ENCODE data around the gene TCP11L1. TPM values are rescaled to one million over a fixed set of nuclear protein-coding genes. Genes with fewer than 3 reads are reported as not detected.
A peak's percentile ranks its signal among the peaks of the same experiment; 100 is the strongest.

TCP11L1 gene
- 6.6 TPM for polyA plus RNA-seq

GRCh38 chr11:33039274-33040032 lies at the start of gene TCP11L1:
Gene TCP11L1 (plus strand): TSS chr11:33039572. CDS start chr11:33043774, 4,202 bp downstream.
- Mint-ChIP-seq H3K27ac (peak within 1 kb of the TSS; percentile 86 to 99 (median 95)), H3K36me3 (no peaks in the 10 kb centered on the region), H3K4me1 (peaks cover 11 to 13% (median 12%) of the 10 kb centered on the region in 3 donors), H3K27me3 (peaks cover 6% of the 10 kb centered on the region), H3K4me3 (peak within 1 kb of the TSS; percentile 93 to 98 (median 97)), H3K9me3 (no peaks in the 10 kb centered on the region)

DNA sequence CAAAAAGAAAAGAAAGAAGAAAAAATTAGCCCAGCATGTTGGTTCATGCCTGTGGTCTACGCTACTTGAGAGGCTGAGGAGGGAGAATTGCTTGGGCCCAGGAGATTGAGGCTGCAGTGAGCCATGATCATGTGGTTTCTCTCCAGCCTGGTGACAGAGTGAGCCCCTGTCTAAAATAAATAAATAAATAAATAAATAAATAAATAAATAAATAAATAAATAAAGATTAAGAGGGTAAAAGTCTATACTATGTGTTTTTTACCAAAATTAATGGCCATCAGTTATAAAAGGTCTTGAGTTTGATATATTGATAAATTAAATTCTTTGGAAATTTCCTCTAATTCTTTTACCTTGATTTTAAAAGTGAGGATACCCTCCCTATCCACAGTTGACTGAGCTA lies 48.9 kb upstream of the TCP11L1 start:
- no peak overlapping the region for H3K27ac Mint-ChIP-seq
- peaks cover 0 to 2% (median 0%) of the 10 kb centered on the region in 3 donors for H3K4me1 Mint-ChIP-seq
- H3K9me3 Mint-ChIP-seq: peaks cover 6 to 11% (median 6%) of the 10 kb centered on the region in 3 donors
- H3K36me3 Mint-ChIP-seq: no peaks in the 10 kb centered on the region
- no peak overlapping the region for H3K4me3 Mint-ChIP-seq
- H3K27me3 Mint-ChIP-seq: peaks cover 3% of the 10 kb centered on the region

DNA sequence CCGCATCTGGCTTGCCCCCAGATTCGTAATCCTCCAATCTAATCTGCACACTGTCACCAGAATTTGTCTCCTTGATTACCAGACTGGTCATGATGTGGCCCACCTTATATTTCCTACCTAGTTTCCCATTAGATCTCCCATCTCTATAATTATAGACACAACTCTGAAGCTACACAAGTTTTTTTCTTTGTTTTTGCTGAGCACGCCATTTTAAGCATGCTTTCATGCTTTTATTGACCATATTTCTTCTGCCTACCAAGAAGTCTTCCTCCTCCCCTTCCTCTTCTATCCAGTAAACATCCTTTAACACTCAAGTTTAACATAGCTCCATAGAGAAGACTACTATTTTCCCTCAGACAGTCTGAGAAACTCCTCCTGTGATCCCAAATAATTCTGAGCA lies 47.9 kb upstream of the TCP11L1 start:
- no peak overlapping the region for H3K4me3 Mint-ChIP-seq

DNA sequence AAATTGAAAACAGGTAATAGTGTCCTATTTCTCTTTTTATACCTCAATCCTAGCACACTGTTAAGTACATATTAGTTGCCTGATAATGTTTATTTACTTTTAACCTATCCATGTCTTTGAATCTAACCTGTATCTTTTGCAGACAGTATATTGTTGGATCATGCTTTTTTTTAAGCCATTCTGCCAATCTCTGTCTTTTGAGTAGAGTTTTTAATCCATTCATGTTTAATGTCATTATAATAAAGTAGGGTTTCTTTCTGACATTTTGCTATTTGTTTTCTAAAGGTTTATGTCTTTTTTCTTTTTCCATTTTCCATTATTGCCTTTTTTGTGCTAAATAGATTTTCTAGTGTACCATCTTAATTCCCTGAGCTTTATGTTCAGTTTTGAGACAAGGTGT lies 47.5 kb upstream of the TCP11L1 start:
- Mint-ChIP-seq H3K27me3 (peaks cover 3% of the 10 kb centered on the region), H3K4me1 (peaks cover 0 to 2% (median 0%) of the 10 kb centered on the region in 3 donors), H3K9me3 (peaks cover 6 to 11% (median 6%) of the 10 kb centered on the region in 3 donors), H3K4me3 (no peak overlapping the region), H3K36me3 (no peaks in the 10 kb centered on the region), H3K27ac (no peak overlapping the region)

More for the DNA sequence above, 47.9 kb upstream of the TCP11L1 start:
- no peaks in the 10 kb centered on the region for H3K36me3 Mint-ChIP-seq
- H3K4me1 Mint-ChIP-seq: peaks cover 0 to 2% (median 0%) of the 10 kb centered on the region in 3 donors
- H3K27ac Mint-ChIP-seq: no peak overlapping the region
- H3K27me3 Mint-ChIP-seq: peaks cover 3% of the 10 kb centered on the region
- H3K9me3 Mint-ChIP-seq: peaks cover 6 to 11% (median 6%) of the 10 kb centered on the region in 3 donors

- H3K9me3 Mint-ChIP-seq: peaks cover 5 to 11% (median 6%) of the 10 kb centered on the region in 3 donors
- H3K4me1 Mint-ChIP-seq: no peaks in the 10 kb centered on the region
- peaks cover 5% of the 10 kb centered on the region for H3K27me3 Mint-ChIP-seq
- no peak overlapping the region for H3K27ac Mint-ChIP-seq
- H3K36me3 Mint-ChIP-seq: peaks cover 3% of the 10 kb centered on the region
- no peak overlapping the region for H3K4me3 Mint-ChIP-seq
These were observed 39.2 kb upstream of the TCP11L1 start for GRCh38 chr11:33000181-33000580.

- H3K9me3 Mint-ChIP-seq: peaks cover 5 to 11% (median 6%) of the 10 kb centered on the region in 3 donors
- peaks cover 5% of the 10 kb centered on the region for H3K27me3 Mint-ChIP-seq
- no peaks in the 10 kb centered on the region for H3K4me1 Mint-ChIP-seq
- no peak overlapping the region for H3K27ac Mint-ChIP-seq
- peaks cover 3% of the 10 kb centered on the region for H3K36me3 Mint-ChIP-seq
- no peak overlapping the region for H3K4me3 Mint-ChIP-seq
These were observed 38.1 kb upstream of the TCP11L1 start for GRCh38 chr11:33001281-33001680.

DNA sequence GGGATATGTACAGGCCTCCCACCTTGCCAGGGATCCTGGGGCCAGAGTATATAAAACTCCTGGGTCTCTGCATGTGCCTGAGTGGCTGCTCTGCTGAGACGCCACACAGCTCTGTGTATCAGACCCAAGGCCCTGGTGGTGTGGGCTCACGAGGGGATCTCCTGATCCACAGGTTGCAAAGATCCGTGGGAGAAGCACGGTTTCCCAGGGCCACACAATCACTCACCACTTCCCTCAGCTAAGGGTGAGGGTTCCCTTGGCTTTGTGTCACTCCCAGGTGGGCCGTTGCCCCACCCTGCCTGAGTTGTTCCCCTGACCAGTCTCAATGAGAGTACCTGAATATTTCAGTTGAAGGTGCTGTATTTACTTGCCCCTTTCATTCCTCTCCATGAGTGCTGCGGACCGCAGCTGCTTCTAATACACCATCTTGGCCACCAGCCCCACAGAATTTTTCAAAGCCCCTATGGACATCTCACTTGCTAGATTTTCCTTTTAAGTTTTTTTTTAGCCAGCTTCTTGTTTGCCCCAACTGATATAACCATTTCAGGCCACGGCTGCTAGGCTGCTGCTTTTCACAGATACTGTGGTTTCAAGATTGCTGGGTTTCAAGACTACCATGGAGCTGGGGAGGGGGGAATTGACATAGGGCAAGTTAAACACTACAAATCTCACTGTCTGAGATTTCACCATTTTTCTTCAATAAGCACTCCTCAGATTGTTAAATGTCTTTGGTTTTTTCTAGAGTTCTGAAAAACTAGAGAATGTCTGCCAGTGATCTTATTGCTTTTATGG lies 37.4 kb upstream of the TCP11L1 start:
- peaks cover 5% of the 10 kb centered on the region for H3K27me3 Mint-ChIP-seq
- H3K4me3 Mint-ChIP-seq: no peak overlapping the region
- H3K4me1 Mint-ChIP-seq: no peaks in the 10 kb centered on the region
- no peak overlapping the region for H3K27ac Mint-ChIP-seq
- H3K36me3 Mint-ChIP-seq: peaks cover 3% of the 10 kb centered on the region
- H3K9me3 Mint-ChIP-seq: peaks cover 5 to 11% (median 6%) of the 10 kb centered on the region in 3 donors

DNA sequence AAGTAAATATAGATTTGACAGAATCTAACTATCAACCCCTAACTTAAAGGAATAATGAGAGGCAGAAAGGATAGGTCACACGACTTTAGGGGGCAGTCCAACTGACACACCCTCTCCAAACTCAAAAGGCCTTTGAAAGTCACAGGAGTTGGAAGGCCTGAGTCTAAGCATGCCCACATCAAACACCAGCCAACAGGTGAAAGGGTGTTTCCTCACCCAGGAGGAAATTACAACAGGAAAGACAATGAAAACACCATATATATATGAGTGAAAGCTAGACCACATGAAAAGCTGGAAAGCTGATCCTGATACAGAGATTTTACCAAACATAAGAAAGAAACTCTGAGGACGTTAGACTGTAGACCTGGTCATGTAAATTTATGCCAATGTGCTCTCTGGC lies 34.2 kb upstream of the TCP11L1 start:
- Mint-ChIP-seq H3K4me1 (no peaks in the 10 kb centered on the region), H3K9me3 (peaks cover 0 to 2% (median 0%) of the 10 kb centered on the region in 3 donors), H3K36me3 (peaks cover 2% of the 10 kb centered on the region), H3K27ac (no peak overlapping the region), H3K27me3 (peaks cover 4% of the 10 kb centered on the region), H3K4me3 (no peak overlapping the region)

DNA sequence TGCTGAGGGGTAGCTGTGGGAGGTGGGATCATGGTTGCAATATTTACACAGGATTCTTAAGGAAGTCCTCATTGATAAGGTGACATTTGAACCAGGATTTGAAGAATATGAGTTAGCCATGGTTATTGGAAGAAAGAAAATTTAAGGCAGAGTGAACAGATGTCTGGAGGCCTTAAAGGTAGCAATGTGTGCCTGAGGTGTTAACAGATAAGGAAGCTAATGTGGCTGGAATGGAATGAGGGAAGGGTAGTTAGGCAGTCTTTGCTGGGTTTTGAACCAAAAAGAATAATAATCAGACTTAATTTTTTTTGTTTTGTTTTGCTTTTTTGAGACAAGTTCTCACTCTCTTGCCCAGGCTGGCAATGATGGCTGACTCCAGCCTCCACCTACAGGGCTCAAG lies 33.4 kb upstream of the TCP11L1 start:
- Mint-ChIP-seq H3K4me3 (no peak overlapping the region), H3K27ac (no peak overlapping the region), H3K27me3 (peaks cover 4% of the 10 kb centered on the region), H3K4me1 (no peaks in the 10 kb centered on the region), H3K36me3 (peaks cover 2% of the 10 kb centered on the region), H3K9me3 (peaks cover 0 to 2% (median 0%) of the 10 kb centered on the region in 3 donors)

DNA sequence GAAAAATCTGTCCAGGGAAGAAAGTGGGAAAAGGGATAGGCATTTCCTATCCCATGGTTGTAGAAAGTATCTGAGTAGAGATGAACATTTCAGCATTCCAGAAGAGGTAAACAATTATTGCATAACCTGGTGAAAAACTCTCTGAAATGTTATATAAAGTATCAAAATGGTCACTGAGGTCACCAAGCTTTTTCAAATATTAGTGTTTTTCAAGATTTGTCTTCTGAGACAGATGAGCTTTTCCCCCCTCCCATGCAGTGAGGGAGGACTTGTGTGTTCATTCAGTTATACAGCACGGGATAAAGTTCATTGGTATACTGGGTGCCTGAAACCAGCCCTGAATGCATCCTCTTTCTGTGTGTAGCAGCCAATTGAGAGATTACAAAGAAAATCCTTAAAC lies 25.6 kb upstream of the TCP11L1 start:
- Mint-ChIP-seq H3K27ac (no peak overlapping the region), H3K36me3 (no peaks in the 10 kb centered on the region), H3K9me3 (peaks cover 0 to 3% (median 0%) of the 10 kb centered on the region in 3 donors), H3K27me3 (peaks cover 32% of the 10 kb centered on the region), H3K4me1 (peaks cover 10 to 15% (median 14%) of the 10 kb centered on the region in 3 donors), H3K4me3 (peak overlapping the region in 1 of 4 donors; percentile 37)

DNA sequence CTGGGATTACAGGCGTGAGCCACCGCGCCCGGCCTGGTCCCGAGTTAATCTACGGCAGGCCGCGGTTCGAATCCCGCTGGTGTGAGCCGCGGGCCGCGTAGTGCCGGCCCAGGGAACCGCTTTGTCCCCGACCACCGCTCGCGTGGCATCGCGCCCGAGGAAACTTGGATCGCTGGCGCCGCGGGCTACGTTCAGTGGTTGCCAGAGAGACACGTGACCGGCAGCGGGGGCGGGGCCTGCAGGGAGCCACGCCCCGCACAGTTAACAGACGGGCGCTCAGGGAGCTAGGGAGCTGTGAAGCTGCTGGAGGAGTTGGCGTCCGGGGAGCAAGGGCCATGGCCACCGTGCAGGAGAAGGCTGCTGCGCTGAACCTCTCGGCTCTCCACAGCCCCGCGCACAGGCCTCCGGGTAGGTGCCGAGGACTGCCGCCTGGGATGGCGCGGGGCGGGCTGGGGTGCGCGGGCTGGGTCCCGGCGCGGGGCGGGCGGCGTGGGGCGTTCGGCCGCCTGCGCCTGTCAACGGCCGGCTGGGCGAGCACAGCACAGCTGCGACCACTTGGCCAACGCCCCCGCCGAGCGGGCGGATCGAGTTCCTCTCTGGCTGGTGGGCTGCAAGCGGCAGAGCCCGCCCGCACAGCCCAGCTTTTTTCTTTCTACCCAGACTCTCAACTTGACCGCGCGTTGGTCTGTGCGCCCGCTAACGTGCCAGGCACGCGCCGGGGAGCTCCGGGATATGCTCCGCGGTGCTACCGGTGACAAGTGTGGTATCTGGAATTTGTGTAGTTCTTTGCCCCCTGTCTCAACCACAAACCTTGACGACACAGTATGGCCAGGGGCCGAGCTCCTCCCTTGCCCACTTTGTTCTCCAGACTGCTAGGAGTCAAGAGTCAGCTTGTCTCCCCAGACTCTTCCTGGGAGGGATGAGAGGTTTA lies 23.5 kb upstream of the TCP11L1 start, which contains the start of gene DEPDC7:
TSS of gene DEPDC7 (plus strand) at position 258 of the 931 bp plus-strand sequence. CDS start at position 336, 78 bp downstream.
- Mint-ChIP-seq H3K4me3 (peak within 1 kb of the TSS; percentile 31 to 86 (median 57)), H3K36me3 (no peaks in the 10 kb centered on the region), H3K9me3 (peaks cover 0 to 3% (median 0%) of the 10 kb centered on the region in 3 donors), H3K27me3 (peaks cover 31% of the 10 kb centered on the region), H3K27ac (peak within 1 kb of the TSS in 1 of 3 donors; percentile 9), H3K4me1 (peaks cover 10 to 15% (median 14%) of the 10 kb centered on the region in 3 donors)

- H3K27ac Mint-ChIP-seq: no peak overlapping the region
- H3K9me3 Mint-ChIP-seq: peaks cover 0 to 3% (median 0%) of the 10 kb centered on the region in 3 donors
- no peaks in the 10 kb centered on the region for H3K36me3 Mint-ChIP-seq
- peaks cover 6 to 15% (median 9%) of the 10 kb centered on the region in 3 donors for H3K4me1 Mint-ChIP-seq
- H3K27me3 Mint-ChIP-seq: peaks cover 30% of the 10 kb centered on the region
- H3K4me3 Mint-ChIP-seq: peak overlapping the region in 3 of 4 donors; percentile 31 to 86 (median 35)
These were observed 22.7 kb upstream of the TCP11L1 start for GRCh38 chr11:33016654-33017053.

- H3K36me3 Mint-ChIP-seq: no peaks in the 10 kb centered on the region
- H3K27me3 Mint-ChIP-seq: peaks cover 29% of the 10 kb centered on the region
- peaks cover 5 to 15% (median 7%) of the 10 kb centered on the region in 3 donors for H3K4me1 Mint-ChIP-seq
- H3K4me3 Mint-ChIP-seq: no peak overlapping the region
- peaks cover 0 to 3% (median 0%) of the 10 kb centered on the region in 3 donors for H3K9me3 Mint-ChIP-seq
- no peak overlapping the region for H3K27ac Mint-ChIP-seq
These were observed 21.9 kb upstream of the TCP11L1 start for GRCh38 chr11:33017478-33017877.

- Mint-ChIP-seq H3K9me3 (peaks cover 0 to 3% (median 0%) of the 10 kb centered on the region in 3 donors), H3K27me3 (peaks cover 29% of the 10 kb centered on the region), H3K27ac (no peak overlapping the region), H3K36me3 (no peaks in the 10 kb centered on the region), H3K4me1 (peaks cover 5 to 15% (median 7%) of the 10 kb centered on the region in 3 donors), H3K4me3 (no peak overlapping the region)
These were observed 21.4 kb upstream of the TCP11L1 start for GRCh38 chr11:33017965-33018364.
